Keratinocyte (primary cell): ENCODE results near the gene TMEM25.

Experiments
- EZH2 ChIP-seq: IDR thresholded peaks from one replicate; pipeline ENCODE4 v1.6.1; 2012; ENCODE audit warnings: inconsistent platforms, mild to moderate bottlenecking, low read length, moderate library complexity
- TF ChIP-seq, protein P1 (sequence below), 3 experiments: IDR thresholded peaks in 1 of 3; conservative IDR thresholded peaks in 1 of 3; optimal IDR thresholded peaks in 1 of 3; 2 replicates in 2 of 3; 3 replicates in 1 of 3; pipeline versions ENCODE3 to v1.5.1; 2011; ENCODE audit warnings: low read length in 3 of 3, mild to moderate bottlenecking in 3 of 3, moderate library complexity in 2 of 3, control low read depth in 1 of 3, inconsistent platforms in 1 of 3; ENCODE audit not compliant: insufficient read depth in 2 of 3; ENCODE audit errors: extremely low read depth in 1 of 3

DNA sequence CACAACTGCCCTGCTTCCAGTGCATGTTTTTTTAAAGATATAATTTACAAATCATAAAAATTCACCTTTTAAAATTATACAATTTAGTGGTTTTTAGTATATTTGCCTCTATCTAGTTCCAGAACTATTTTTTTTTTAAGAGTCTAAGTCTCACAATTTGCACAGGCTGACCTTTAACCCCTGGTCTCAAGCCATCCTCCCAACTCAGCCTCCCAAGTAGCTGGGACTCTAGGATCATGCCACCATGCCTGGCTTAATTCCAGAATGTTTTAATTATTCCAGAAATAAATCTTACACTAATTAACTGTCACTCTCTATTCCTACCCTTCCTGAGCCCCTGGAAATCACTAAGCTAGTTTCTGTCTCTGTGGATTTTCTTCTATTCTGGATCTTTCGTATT is 39.8 kb downstream of the TMEM25 start:
- TF ChIP-seq, protein P1, sequence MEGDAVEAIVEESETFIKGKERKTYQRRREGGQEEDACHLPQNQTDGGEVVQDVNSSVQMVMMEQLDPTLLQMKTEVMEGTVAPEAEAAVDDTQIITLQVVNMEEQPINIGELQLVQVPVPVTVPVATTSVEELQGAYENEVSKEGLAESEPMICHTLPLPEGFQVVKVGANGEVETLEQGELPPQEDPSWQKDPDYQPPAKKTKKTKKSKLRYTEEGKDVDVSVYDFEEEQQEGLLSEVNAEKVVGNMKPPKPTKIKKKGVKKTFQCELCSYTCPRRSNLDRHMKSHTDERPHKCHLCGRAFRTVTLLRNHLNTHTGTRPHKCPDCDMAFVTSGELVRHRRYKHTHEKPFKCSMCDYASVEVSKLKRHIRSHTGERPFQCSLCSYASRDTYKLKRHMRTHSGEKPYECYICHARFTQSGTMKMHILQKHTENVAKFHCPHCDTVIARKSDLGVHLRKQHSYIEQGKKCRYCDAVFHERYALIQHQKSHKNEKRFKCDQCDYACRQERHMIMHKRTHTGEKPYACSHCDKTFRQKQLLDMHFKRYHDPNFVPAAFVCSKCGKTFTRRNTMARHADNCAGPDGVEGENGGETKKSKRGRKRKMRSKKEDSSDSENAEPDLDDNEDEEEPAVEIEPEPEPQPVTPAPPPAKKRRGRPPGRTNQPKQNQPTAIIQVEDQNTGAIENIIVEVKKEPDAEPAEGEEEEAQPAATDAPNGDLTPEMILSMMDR (optimal IDR thresholded peaks at IDR 0.05 in 1 of 3, IDR thresholded peaks at IDR 0.05 in 1 of 3, conservative IDR thresholded peaks at IDR 0.05 in 1 of 3; ENCODE audit: extremely low read depth in 1 of 3, insufficient read depth in 2 of 3, low read length in 3 of 3) = no peak
- no peak for TF ChIP-seq EZH2
